Glomerular visceral epithelial cell (primary cell): Measurements from ENCODE around the gene FGD2.
"Not testable (repeated sequence)": the region's sequence is repeated elsewhere in the genome, so short reads cannot be mapped to it uniquely, and the experiment has no call there.

ENCODE experiments used
- DNase-seq: peaks from one replicate; pipeline ENCODE4 v3.0.0-alpha.2; 2016; ENCODE audit errors: extremely low spot score

The FGD2 gene

GRCh38 chr6:36990401-36990800 lies 15.1 kb upstream of the FGD2 start:
- DNase-seq = not testable (repeated sequence)

DNA sequence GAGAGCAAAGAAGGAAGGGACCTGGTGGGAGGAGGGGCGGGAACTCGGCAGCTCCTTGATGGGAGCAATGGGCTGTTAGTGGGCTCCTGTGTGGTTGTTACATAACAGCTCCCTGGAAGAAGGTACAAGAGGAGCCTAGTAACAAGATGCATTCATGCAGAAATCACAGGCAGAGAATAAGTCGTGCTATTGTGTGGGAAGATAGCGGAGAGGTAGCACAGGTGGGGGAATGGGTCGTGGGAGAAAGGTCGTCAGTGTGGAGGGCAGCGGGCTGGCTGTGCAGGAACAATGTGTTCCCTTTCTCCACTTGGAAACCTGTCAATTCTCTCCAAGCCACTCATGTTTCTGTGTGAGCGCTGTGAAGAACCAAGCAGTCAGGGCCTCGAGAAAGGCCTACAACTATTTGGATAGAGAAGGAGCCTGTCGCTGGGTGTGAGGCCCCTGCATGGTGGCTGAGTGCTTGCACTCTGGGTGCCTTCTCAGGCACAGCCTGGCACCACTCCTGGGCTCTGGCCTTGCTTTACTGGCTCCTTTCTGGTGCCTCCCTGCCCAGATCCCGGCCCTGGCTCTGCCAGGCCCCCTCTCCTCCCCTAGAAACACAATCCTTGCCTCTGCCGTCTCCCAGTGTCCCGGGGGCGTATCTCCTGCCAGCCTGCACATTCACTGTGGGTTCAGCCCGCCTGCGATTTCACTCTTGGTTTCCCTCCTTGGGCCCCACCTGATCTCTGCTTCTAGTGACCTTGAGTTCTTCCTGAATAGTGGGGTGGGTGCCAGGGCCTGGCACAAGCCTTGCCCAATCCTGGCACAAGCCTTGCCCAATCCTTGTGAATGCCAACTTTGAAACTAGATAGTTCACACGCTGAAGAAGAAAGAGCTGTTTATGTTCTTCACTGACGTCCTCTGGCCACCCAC lies 7.4 kb upstream of the FGD2 start:
- DNase-seq = no peak

GRCh38 chr6:36998723-36999038 lies 6.8 kb upstream of the FGD2 start:
- DNase-seq = no peak

DNA sequence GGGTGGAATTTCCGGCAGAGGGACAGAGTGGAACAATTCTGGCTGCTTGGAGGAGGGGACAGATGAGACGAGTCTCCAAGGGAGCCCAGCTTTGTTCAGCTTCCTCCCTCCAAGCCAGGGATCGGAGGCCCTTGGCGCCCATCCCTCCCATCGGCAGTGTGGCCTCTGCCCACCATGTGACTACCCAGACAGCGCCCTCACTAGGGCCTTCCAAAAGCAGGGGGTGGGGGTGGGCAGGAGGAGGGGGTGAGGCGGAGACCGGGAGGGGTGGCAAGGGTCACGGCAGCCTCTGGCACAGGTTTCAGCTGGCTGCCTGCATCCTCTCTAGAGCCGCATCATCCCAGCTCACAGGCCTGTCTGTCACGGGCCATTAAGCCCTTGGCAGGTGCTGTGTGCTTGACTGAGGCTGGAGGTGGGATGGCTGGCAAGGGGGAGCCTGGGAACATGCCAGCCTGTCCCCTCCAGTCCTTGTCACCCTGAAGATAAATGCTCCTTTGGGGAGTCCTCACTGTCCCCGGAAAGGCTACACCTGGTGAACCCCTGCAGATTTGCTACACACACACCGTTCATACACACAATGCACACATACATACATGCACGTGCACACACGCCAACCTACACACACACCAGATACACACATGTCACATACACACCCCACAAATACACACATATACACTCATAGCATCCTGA lies 6.2 kb upstream of the FGD2 start:
- DNase-seq = peak; percentile 59

- no peak for DNase-seq
Measured at GRCh38 chr6:36999751-37000125, 5.7 kb upstream of the FGD2 start.

GRCh38 chr6:37004044-37004980 lies 1.1 kb upstream of the FGD2 start:
- no peak for DNase-seq

GRCh38 chr6:37005827-37006567 lies 542 bp downstream of the FGD2 start:
- no peak for DNase-seq

- no peak for DNase-seq
Measured at GRCh38 chr6:37006793-37007339, 1.4 kb downstream of the FGD2 start.

DNA sequence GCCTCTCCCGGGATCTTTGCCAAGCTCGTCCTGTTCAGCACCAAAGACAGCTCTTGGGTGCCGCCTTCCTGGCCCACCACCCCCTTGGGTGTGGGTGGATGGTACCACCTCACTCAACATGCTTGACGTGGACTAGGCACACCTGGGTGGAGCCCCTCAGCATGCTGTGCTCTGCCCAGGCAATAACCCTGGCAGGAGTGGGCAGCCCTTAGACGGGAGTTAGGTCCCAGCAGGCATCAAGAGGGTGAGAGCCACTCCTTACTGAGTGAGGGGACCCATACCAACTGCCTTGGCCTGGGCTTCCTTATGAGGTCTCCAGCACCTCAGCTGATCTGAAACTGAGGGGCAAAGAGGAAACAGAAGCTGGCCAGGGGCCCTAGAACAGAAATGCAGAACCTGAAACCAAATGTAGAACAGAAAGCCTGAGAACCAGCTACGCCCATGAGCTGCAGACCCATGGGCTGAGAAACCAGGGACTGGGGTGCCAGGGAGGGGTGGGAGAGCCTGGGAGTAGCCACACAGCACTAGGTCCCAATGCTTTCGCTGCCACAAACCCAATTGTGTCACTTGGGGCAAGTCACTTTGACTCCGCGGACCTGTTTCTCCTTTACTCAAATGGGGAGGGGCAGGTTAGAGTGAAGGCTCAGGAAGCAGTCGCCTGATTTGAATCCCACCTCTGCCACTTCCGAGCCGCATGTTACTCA lies 2.0 kb downstream of the FGD2 start:
- DNase-seq = no peak

DNA sequence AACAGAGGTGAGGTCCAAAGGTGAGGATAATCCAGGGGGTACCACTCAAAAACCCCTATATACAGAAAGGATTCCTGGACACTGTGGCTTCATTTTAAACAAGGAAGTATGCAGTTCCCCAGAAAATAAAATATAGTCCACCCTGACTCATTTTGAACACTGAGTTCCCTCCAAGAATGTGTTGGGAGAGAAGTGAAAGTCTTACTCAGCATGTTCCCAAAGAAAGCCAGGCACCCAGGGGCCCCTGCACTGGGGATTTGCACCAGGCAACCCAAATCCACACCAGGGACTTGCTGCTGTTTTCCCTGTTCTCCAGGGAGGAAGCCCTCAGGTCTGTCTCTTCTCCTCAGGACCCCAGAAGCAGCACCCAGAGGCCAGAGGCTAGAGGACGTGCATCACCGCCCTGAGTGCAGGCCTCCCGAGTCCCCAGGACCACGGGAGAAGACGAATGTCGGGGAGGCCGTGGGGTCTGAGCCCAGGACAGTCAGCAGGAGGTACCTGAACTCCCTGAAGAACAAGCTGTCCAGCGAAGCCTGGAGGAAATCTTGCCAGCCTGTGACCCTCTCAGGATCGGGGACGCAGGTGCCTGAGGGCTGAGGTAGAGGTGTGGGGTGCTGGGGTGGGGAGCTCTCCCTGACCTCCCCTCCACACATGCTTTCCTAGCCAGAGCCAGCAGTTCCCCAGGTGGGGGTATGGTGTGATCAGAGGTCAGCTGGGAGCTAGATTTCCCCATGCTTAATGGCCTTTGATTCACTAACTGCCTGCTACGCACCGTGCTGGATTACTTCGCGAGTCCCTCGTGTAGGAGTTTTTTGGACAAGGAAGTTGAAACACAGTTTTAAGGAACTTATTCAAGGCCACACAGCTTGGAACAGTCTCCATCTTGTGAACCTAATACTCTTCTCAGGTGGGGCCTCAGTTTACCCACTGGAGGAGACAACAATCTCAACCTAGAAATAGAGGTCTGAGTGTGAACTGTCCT lies 3.3 kb downstream of the FGD2 start:
- DNase-seq = no peak

DNA sequence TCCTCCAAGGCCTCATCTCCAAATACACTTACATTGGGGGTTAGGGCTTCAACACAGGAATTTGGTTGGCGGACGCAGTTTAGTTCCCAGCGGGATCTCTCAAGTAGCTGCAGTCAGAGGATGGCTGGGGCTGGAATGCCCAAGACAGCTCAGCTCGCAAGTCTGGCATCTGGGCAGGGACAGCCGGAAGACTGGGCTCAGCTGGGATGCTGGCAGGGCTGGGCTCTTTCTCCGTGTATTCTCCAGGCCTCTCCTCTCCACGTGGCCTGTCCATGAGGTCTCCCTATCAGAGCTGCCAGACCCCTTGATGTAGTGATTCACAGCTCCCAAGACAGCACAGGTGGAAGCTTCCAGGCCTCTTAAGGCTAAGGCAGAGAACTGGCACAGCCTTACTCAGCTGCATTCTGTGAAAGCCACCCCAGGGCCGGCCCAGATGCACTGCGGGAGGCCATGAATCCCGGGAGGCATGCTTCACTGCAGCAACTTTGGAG lies 5.0 kb downstream of the FGD2 start:
- no peak for DNase-seq

DNA sequence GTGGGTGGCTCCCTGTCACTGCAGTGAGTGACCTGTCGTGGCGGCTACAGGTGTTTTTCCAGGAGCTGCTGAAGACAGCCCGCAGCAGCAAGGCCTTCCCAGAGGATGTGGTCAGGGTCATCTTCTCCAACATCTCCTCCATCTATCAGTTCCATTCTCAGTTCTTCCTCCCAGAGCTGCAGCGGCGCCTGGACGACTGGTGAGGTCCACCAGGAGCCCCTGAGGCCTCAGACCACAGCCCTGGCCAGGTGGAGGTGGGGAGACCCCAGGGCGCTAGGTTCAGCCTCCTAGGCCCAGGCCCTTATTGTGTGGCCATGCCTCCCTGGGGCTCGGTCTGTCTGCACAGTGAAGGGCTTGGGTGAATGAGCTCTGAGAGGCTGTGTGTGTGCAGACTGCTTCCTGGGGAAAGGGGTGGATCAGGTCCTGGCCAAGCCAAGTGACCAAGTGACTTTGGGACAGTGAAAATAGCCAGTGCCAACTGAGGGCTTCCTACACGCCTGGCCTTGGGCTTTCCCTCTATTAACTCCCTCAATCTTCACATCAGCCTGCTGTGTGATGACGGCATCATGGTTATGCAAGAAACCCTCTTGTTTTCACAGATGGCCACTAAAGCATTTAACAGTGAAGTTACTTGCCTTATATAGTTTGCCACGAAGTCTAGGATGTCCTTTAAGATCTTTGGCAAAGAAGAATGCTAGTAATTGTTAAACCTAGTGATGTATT lies 6.4 kb downstream of the FGD2 start:
- no peak for DNase-seq

- DNase-seq = no peak
Measured at GRCh38 chr6:37013516-37014491, 8.3 kb downstream of the FGD2 start.

DNA sequence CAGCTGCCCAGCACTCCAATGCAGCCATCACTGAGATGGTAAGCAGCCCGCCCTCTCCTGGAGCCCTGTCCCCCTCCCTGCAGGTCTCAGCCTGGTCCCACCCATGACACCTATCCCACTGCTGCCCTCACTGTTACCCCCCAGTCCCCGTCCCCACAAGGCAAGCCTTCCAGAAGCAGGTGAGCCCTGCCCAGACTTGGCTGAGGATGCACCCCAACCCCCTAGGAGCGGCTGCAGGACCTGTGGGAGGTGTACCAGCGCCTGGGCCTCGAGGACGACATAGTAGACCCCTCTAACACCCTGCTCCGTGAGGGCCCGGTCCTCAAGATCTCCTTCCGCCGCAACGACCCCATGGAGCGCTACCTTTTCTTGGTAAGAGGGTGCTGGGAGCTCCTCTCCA lies 9.2 kb downstream of the FGD2 start:
- DNase-seq = no peak

GRCh38 chr6:37015532-37015931 lies 10.1 kb downstream of the FGD2 start:
- DNase-seq = no peak

DNA sequence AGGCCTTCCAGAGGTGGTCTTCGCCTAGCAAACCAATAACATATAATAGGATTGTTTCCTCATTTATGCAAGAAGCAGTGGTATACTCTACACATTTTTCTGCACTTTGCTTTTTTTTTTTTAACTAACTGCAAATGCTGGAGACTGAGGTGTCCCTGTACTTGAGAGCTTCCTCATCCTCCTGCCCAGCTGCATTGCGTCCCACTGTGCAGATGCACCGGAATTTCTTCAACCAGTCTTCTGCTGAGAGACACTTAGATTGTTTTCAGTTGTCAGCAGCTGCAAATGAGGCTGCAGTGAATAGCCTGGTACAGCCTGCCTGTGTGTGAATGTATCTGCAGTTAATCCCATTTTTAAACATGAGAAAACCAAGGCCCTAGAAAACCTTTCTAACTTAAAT lies 11.5 kb downstream of the FGD2 start:
- no peak for DNase-seq

DNA sequence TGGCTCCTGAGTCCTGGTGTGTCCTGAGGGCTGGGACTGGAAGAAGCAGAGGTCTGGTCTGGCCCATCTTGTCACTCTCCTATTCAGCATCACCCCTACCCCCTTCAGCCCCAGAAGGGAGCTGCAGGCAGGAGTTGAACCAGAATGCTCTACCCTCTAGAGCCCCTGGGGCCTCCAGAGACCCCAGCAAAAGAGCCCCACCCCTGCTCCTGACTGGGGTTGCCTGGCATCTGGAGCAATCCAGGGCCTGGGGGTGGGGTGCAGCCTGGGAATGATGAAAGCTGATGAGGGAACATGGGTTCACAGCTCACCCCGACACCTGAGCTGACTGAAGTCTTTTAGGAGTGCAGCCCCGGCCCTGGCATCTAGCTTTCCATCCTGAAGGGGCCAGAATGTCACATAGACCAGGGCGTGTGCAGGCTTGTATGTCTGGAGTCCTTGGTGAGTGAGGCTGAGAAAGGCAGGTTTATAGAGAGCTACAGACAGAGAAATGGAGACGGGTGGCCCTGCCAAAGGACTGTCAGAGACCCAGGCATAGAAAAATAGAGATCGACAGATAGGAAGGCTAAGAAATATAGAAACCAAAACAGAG lies 12.2 kb downstream of the FGD2 start:
- DNase-seq = no peak
